ENCODE results near the gene IGF1R.

DNA sequence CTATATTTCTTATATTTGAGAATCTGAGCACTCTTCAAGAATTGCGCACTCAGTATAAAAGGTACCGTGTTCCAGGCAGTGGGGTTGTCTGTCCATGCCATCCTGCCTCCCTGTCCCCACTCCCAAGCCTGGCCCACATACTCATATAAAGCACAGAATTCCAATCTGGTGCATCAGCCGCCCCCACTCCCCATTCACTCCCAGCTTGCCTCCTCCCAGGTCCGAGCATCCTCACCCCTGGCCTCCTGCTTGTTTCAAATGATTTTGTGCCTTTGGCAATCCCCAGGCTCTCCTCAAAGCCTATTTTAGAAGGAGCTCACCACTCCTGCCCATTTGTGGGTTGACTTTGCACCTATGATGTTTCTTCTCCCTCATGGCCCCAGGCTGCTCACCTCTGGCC lies 22.2 kb upstream of the IGF1R start:
- TF ChIP-seq, protein P1, sequence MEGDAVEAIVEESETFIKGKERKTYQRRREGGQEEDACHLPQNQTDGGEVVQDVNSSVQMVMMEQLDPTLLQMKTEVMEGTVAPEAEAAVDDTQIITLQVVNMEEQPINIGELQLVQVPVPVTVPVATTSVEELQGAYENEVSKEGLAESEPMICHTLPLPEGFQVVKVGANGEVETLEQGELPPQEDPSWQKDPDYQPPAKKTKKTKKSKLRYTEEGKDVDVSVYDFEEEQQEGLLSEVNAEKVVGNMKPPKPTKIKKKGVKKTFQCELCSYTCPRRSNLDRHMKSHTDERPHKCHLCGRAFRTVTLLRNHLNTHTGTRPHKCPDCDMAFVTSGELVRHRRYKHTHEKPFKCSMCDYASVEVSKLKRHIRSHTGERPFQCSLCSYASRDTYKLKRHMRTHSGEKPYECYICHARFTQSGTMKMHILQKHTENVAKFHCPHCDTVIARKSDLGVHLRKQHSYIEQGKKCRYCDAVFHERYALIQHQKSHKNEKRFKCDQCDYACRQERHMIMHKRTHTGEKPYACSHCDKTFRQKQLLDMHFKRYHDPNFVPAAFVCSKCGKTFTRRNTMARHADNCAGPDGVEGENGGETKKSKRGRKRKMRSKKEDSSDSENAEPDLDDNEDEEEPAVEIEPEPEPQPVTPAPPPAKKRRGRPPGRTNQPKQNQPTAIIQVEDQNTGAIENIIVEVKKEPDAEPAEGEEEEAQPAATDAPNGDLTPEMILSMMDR (IDR thresholded peaks at IDR 0.05; ENCODE audit: extremely low read depth in 1 of 2, insufficient read depth in 1 of 2, low read depth in 1 of 2, low read length in 2 of 2) = no peak
- TF ChIP-seq POLR2A (IDR thresholded peaks at IDR 0.05; ENCODE audit: low read depth, low read length) = no peak
- TF ChIP-seq GATA2 (IDR thresholded peaks at IDR 0.05; ENCODE audit: insufficient read depth, insufficient read length, low read depth, low read length) = no peak
- no peak for TF ChIP-seq POLR2AphosphoS5 (IDR thresholded peaks at IDR 0.05; ENCODE audit: insufficient read depth, low read depth, low read length)
- TF ChIP-seq, protein P2, sequence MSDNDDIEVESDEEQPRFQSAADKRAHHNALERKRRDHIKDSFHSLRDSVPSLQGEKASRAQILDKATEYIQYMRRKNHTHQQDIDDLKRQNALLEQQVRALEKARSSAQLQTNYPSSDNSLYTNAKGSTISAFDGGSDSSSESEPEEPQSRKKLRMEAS (IDR thresholded peaks at IDR 0.05; ENCODE audit: insufficient read depth, insufficient read length) = no peak
